ENCODE data around the gene USP6NL.
"Not testable (repeated sequence)": the region's sequence is repeated elsewhere in the genome, so short reads cannot be mapped to it uniquely, and the experiment has no call there.

USP6NL gene

DNA sequence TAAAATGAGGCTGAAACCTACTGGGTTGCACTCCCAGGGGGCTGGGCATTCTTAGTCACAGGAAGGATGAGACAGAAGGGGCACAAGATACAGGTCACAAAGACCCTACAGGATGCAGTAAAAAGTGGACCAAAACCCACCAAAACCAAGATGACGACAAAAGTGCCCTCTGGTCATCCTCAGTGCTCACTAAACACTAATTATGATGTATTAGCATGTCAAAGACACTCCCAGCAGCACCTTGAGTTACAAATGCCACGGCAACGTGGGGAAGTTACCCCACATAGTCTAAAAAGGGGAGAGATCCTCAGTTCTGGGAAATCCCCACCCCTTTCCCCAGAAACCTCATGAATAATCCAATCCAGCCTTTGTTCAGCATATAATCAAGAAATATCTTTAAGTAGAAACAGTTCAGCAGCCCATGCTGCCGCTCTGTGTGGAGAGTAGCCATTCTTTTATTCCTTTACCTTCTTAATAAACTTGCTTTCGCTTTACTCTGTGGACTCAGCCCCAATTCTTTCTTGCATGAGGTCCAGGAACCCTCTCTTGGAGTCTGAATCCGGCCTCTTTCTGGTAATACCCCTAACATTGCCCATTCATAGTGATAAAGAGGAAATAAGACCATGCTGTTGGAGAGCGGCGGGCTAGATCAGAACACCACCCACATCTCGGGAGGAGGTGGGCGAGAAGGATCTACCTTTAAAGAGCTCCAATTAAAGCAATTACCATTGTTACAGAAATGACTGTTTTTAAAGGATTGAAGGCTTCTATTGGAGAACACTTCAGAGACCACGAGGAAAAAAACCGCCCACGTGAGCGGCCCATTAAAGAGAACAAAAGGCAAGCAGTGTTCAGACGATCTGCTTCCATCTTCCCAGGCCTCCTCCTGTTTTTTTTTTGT is 170.9 kb downstream of the USP6NL start:
- TF ChIP-seq, protein P1, sequence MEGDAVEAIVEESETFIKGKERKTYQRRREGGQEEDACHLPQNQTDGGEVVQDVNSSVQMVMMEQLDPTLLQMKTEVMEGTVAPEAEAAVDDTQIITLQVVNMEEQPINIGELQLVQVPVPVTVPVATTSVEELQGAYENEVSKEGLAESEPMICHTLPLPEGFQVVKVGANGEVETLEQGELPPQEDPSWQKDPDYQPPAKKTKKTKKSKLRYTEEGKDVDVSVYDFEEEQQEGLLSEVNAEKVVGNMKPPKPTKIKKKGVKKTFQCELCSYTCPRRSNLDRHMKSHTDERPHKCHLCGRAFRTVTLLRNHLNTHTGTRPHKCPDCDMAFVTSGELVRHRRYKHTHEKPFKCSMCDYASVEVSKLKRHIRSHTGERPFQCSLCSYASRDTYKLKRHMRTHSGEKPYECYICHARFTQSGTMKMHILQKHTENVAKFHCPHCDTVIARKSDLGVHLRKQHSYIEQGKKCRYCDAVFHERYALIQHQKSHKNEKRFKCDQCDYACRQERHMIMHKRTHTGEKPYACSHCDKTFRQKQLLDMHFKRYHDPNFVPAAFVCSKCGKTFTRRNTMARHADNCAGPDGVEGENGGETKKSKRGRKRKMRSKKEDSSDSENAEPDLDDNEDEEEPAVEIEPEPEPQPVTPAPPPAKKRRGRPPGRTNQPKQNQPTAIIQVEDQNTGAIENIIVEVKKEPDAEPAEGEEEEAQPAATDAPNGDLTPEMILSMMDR (IDR thresholded peaks at IDR 0.05; ENCODE audit: extremely low read depth, missing control alignments) = no peak
- peak; percentile 50 for DNase-seq (ENCODE audit: low spot score)

DNA sequence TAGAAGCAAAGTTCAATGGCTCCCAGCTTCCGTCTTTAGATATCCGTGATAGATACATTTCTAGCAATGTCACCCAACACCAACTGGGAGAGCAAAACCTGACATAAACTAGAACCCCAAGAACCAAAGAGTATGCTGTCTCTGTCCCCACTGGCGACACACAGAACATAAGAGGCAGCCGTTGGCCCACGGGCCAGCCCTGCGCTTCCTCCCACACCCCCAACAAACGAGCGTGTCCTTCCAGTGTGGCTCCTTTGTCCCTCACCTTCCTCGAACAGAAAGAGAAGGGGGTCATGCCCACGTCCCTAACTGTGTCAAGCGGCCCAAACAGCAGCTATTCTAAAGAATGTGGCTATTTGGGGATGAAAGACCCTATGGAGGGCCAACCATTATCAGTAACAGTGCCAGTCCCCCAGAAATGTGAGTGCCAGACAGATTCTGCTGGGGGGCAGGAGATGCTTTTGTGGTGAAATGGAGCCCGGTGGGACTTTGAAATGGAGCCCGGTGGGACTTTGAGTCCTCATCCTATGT is 171.9 kb downstream of the USP6NL start:
- DNase-seq (ENCODE audit: low spot score) = no peak
- TF ChIP-seq, protein P1 (IDR thresholded peaks at IDR 0.05; ENCODE audit: extremely low read depth, missing control alignments) = no peak

DNA sequence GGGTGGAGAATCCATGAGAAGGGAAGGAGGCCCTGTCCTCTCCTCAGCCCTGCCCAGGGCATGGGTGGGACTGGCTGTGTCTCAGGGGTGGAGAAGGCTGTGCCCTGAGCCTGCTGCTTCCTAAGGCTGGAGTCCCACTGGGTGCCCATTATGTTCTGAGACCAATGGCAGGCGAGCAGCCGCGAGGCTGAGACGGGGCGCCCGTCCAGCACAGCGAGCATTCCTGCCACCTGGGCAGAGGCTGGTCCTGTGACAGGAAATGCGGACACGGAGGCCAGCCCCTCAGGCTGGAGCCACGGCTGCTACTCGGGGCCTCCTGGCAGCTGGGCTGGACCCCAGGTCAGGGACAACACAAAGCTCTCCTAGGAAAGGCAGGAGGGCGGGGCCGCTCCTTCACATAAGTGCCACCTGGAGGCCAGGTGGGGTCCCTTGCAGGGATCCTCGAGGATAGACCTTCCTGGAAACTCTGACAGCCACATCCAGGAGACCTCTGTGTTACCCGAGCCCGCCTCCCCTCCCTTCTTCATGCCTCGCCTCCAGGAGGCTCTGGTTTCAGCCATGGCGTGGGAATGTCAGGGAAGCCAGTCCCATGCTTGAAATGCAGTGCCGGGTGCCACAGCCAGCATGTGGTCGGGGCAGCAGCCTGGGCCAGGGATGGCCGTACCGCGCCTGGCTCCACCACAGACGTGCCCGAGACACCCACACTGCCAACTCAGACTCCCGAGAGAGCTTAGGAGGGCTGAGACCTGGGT is 173.9 kb downstream of the USP6NL start:
- DNase-seq (ENCODE audit: low spot score) = no peak
- TF ChIP-seq, protein P1 (IDR thresholded peaks at IDR 0.05; ENCODE audit: extremely low read depth, missing control alignments) = no peak

DNA sequence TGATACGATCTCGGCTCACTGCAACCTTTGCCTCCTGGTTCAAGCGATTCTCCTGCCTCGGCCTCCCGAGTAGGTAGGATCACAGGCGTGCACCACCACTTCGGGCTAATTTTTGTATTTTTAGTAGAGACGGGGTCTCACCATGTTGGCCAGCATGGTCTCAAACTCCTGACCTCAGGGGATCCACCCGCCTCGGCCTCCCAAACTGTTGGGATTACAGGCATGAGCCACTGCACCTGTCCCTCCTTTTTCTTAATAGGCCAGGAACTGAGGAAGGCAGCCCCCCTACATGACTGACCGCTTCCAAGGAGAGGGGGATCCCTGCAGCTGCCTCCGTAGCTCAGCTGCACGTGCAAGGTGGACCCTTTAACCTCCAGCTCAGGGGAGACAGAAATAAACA is 175.0 kb downstream of the USP6NL start:
- DNase-seq (ENCODE audit: low spot score) = not testable (repeated sequence)

DNA sequence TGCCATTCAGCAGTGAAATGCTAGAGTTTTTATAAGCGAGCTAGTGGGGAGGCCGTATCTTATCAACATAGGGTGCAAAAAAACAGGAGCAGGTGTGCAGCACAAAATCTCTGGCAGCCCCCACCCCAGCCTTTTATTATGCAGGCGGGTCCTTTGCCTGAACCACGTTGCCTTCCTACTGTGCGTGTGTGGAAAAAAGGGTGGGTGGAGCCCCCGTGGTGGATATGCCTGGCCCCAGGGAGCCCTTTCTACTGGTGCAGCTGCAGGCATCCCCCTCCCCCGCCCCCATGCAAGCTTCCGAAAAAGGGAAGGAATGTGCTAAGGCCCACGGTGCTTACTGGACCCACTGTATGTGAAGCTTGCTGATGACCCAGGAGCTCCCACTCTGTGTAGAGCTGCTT is 175.9 kb downstream of the USP6NL start:
- no peak for DNase-seq (ENCODE audit: low spot score)

DNA sequence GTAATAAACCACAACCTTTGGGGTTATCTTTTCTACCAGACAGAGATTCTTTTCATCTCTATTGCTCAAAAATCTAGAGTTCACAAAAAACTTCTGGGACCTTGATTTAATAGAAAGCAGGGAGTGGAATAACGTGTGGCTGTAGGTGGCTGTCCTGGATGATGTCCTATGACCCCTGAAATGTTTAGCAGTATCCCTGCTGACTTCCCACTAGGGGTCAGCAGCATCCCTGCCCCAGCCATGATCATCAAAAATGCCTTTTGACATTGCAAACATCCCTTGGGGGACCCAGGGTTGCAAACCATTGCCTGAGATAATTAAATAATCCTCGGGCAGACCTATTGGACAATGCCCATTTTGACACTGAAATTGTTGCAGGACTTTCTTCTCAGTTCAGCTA is 177.1 kb downstream of the USP6NL start:
- TF ChIP-seq, protein P1 (IDR thresholded peaks at IDR 0.05; ENCODE audit: extremely low read depth, missing control alignments) = peak; percentile 48
- peak; percentile 68 for DNase-seq (ENCODE audit: low spot score)

More for the DNA sequence above, 175.9 kb downstream of the USP6NL start:
- TF ChIP-seq, protein P1 (IDR thresholded peaks at IDR 0.05; ENCODE audit: extremely low read depth, missing control alignments) = no peak

DNA sequence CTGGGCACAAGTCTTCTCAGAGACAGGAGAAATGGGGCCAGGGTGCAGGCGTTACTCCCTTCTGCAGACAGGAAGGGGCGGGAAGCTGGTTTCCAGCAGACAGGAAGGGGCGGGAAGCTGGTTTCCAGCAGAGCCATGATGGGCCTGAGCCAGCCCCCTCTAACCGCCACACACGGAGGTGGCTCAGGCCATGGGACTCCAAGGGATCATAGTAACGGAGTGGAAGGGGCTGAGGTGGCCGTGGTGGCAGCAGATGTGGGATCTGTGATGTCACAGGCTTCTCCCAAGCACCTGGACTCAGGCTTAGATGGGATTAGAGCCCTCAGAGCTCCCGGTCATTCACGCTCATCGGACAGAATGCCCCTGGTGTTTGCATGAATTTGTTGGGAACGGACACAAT is 177.8 kb downstream of the USP6NL start:
- TF ChIP-seq, protein P1 (IDR thresholded peaks at IDR 0.05; ENCODE audit: extremely low read depth, missing control alignments) = no peak
- DNase-seq (ENCODE audit: low spot score) = no peak
